T-helper 17 cell (primary cell): ENCODE data around the gene SUV39H2. TPM values are rescaled to one million over a fixed set of nuclear protein-coding genes. Genes with fewer than 3 reads are reported as not detected.
A peak's percentile ranks its signal among the peaks of the same experiment; 100 is the strongest.
"Not testable (repeated sequence)": the region's sequence is repeated elsewhere in the genome, so short reads cannot be mapped to it uniquely, and the experiment has no call there.

ENCODE experiments used
- ATAC-seq: fragments of 150-1000 bp; cut with Tn5 transposase; 2 replicates; pipeline ENCODE4 v1.10.0; 2021; ENCODE audit warnings: mild to moderate bottlenecking, moderate library complexity
- DNase-seq, 3 donors: peaks; one replicate each; pipeline versions ENCODE4 v3.0.0 to v3.0.0-alpha.2; 2020 to 2021
- H3K9me3 ChIP-seq: one replicate; pipeline ENCODE4 v1.7.0; 2013; ENCODE audit warnings: low read length, mild to moderate bottlenecking; ENCODE audit not compliant: control insufficient read depth, poor library complexity, severe bottlenecking
- H3K27ac Mint-ChIP-seq: one replicate; pipeline ENCODE4 v1.8.0; 2022; ENCODE audit warnings: mild to moderate bottlenecking, moderate library complexity, mixed read lengths
- H3K27me3 Mint-ChIP-seq: one replicate; pipeline ENCODE4 v1.8.0; 2022; ENCODE audit warnings: mixed read lengths
- H3K36me3 Mint-ChIP-seq: one replicate; pipeline ENCODE4 v1.8.0; 2022; ENCODE audit warnings: low read depth, mixed read lengths
- H3K4me1 Mint-ChIP-seq: one replicate; pipeline ENCODE4 v1.8.0; 2022; ENCODE audit warnings: mild to moderate bottlenecking, mixed read lengths
- H3K4me3 Mint-ChIP-seq: one replicate; pipeline ENCODE4 v1.8.0; 2022; ENCODE audit warnings: mild to moderate bottlenecking, moderate library complexity, mixed read lengths
- total RNA-seq, 4 donors: library from RNA in 2 of 4; stranded (reverse) in 2 of 4; gene quantifications; one replicate each; pipeline ENCODE4 v1.2.3 and lab custom pipeline; 2022 to 2026

SUV39H2 gene
- total RNA-seq, 2 donors from 2014 or later = 3.3 to 3.7 TPM

- Mint-ChIP-seq H3K27me3 (no peaks in the 10 kb centered on the region), H3K36me3 (peaks cover 4% of the 10 kb centered on the region), H3K4me1 (peaks cover 7% of the 10 kb centered on the region), H3K27ac (no peak overlapping the region), H3K4me3 (no peak overlapping the region)
- H3K9me3 ChIP-seq = no peaks in the 10 kb centered on the region
- no peak for DNase-seq
- no peak for ATAC-seq
These were observed 23.2 kb upstream of the SUV39H2 start for GRCh38 chr10:14855453-14855852.

GRCh38 chr10:14858338-14858960 lies 20.2 kb upstream of the SUV39H2 start:
- no peak for DNase-seq
- H3K36me3 Mint-ChIP-seq = peaks cover 9% of the 10 kb centered on the region
- no peaks in the 10 kb centered on the region for H3K9me3 ChIP-seq
- no peak for ATAC-seq
- peaks cover 14% of the 10 kb centered on the region for H3K4me1 Mint-ChIP-seq
- no peak overlapping the region for H3K4me3 Mint-ChIP-seq
- no peaks in the 10 kb centered on the region for H3K27me3 Mint-ChIP-seq
- H3K27ac Mint-ChIP-seq = no peak overlapping the region

GRCh38 chr10:14859043-14859442 lies 19.6 kb upstream of the SUV39H2 start:
- H3K4me1 Mint-ChIP-seq = peaks cover 16% of the 10 kb centered on the region
- peaks cover 9% of the 10 kb centered on the region for H3K36me3 Mint-ChIP-seq
- H3K27me3 Mint-ChIP-seq = no peaks in the 10 kb centered on the region
- H3K9me3 ChIP-seq = no peaks in the 10 kb centered on the region
- peak overlapping the region; percentile 21 for H3K27ac Mint-ChIP-seq
- no peak for DNase-seq
- H3K4me3 Mint-ChIP-seq = no peak overlapping the region
- no peak for ATAC-seq

- Mint-ChIP-seq H3K27ac (peak overlapping the region; percentile 21), H3K36me3 (peaks cover 9% of the 10 kb centered on the region), H3K4me1 (peaks cover 16% of the 10 kb centered on the region), H3K4me3 (no peak overlapping the region), H3K27me3 (no peaks in the 10 kb centered on the region)
- ATAC-seq (no peak), DNase-seq (no peak)
- no peaks in the 10 kb centered on the region for H3K9me3 ChIP-seq
These were observed 18.9 kb upstream of the SUV39H2 start for GRCh38 chr10:14859775-14860174.

- DNase-seq (no peak), ATAC-seq (no peak)
- H3K4me1 Mint-ChIP-seq = peaks cover 16% of the 10 kb centered on the region
- H3K9me3 ChIP-seq = no peaks in the 10 kb centered on the region
- no peaks in the 10 kb centered on the region for H3K27me3 Mint-ChIP-seq
- H3K4me3 Mint-ChIP-seq = no peak overlapping the region
- peaks cover 9% of the 10 kb centered on the region for H3K36me3 Mint-ChIP-seq
- H3K27ac Mint-ChIP-seq = peak overlapping the region; percentile 10
These were observed 17.9 kb upstream of the SUV39H2 start for GRCh38 chr10:14860791-14861190.

GRCh38 chr10:14864466-14864865 lies 14.2 kb upstream of the SUV39H2 start:
- peaks cover 11% of the 10 kb centered on the region for H3K4me1 Mint-ChIP-seq
- H3K4me3 Mint-ChIP-seq, H3K36me3 Mint-ChIP-seq, H3K27ac Mint-ChIP-seq, DNase-seq, ATAC-seq, H3K27me3 Mint-ChIP-seq, H3K9me3 ChIP-seq: not testable (repeated sequence)

- not testable (repeated sequence) for H3K27me3 Mint-ChIP-seq, DNase-seq, H3K4me3 Mint-ChIP-seq, ATAC-seq, H3K9me3 ChIP-seq, H3K27ac Mint-ChIP-seq
- Mint-ChIP-seq H3K36me3 (peaks cover 11% of the 10 kb centered on the region), H3K4me1 (peaks cover 11% of the 10 kb centered on the region)
These were observed 13.8 kb upstream of the SUV39H2 start for GRCh38 chr10:14864871-14865270.

- Mint-ChIP-seq H3K36me3 (peaks cover 2% of the 10 kb centered on the region), H3K4me3 (no peak overlapping the region), H3K27ac (peak overlapping the region; percentile 4), H3K27me3 (no peaks in the 10 kb centered on the region), H3K4me1 (peaks cover 9% of the 10 kb centered on the region)
- ATAC-seq (no peak), DNase-seq (no peak)
- H3K9me3 ChIP-seq = no peaks in the 10 kb centered on the region
These were observed 5.4 kb upstream of the SUV39H2 start for GRCh38 chr10:14873090-14873760.

GRCh38 chr10:14875941-14876340 lies 2.7 kb upstream of the SUV39H2 start:
- H3K27ac Mint-ChIP-seq = peak overlapping the region; percentile 3
- no peaks in the 10 kb centered on the region for H3K27me3 Mint-ChIP-seq
- ATAC-seq (no peak), DNase-seq (no peak)
- H3K4me3 Mint-ChIP-seq = peak overlapping the region; percentile 7
- peaks cover 17% of the 10 kb centered on the region for H3K4me1 Mint-ChIP-seq
- no peaks in the 10 kb centered on the region for H3K9me3 ChIP-seq
- H3K36me3 Mint-ChIP-seq = no peaks in the 10 kb centered on the region

GRCh38 chr10:14876764-14877163 lies 1.9 kb upstream of the SUV39H2 start:
- no peaks in the 10 kb centered on the region for H3K27me3 Mint-ChIP-seq
- DNase-seq = no peak
- H3K27ac Mint-ChIP-seq = peak overlapping the region; percentile 3
- peaks cover 17% of the 10 kb centered on the region for H3K4me1 Mint-ChIP-seq
- ATAC-seq = no peak
- H3K36me3 Mint-ChIP-seq = no peaks in the 10 kb centered on the region
- H3K4me3 Mint-ChIP-seq = peak overlapping the region; percentile 76
- H3K9me3 ChIP-seq = no peaks in the 10 kb centered on the region

- H3K9me3 ChIP-seq = no peaks in the 10 kb centered on the region
- peak; percentile 14 for ATAC-seq
- Mint-ChIP-seq H3K4me1 (peaks cover 28% of the 10 kb centered on the region), H3K4me3 (peak overlapping the region; percentile 91), H3K36me3 (no peaks in the 10 kb centered on the region), H3K27me3 (no peaks in the 10 kb centered on the region), H3K27ac (peak overlapping the region; percentile 79)
- peak in 2 of 3 donors; percentile 32 to 39 for DNase-seq
These were observed 660 bp downstream of the SUV39H2 start for GRCh38 chr10:14879124-14879927.

GRCh38 chr10:14879928-14880193 lies 1.2 kb downstream of the SUV39H2 start:
- DNase-seq (no peak), ATAC-seq (no peak)
- Mint-ChIP-seq H3K4me3 (peak overlapping the region; percentile 91), H3K27me3 (no peaks in the 10 kb centered on the region), H3K4me1 (peaks cover 28% of the 10 kb centered on the region), H3K27ac (peak overlapping the region; percentile 79), H3K36me3 (no peaks in the 10 kb centered on the region)
- H3K9me3 ChIP-seq = no peaks in the 10 kb centered on the region

- H3K9me3 ChIP-seq = no peaks in the 10 kb centered on the region
- DNase-seq (no peak), ATAC-seq (no peak)
- Mint-ChIP-seq H3K4me3 (peak overlapping the region; percentile 91), H3K4me1 (peaks cover 28% of the 10 kb centered on the region), H3K27ac (peak overlapping the region; percentile 79), H3K36me3 (no peaks in the 10 kb centered on the region), H3K27me3 (no peaks in the 10 kb centered on the region)
These were observed 1.6 kb downstream of the SUV39H2 start for GRCh38 chr10:14880229-14880628.
